OCI-LY7 (cell line): ENCODE results near the gene EGLN2. TPM values are rescaled to one million over a fixed set of nuclear protein-coding genes. Genes with fewer than 3 reads are reported as not detected.

Source experiments
- BruUV-seq: library from RNA; stranded (reverse); fragments of 400-500 nt; replicated peaks from 2 replicates; lab custom pipeline; 2021; lab: Mats Ljungman, UMichigan
- CTCF ChIA-PET: fragments of 300-600 bp; sonication (Branson Sonifier 250); formaldehyde crosslinking; loops from one replicate; lab custom pipeline; 2022; ENCODE audit warnings: antibody characterized with exemption; ENCODE audit not compliant: unreplicated experiment; lab: Charles Lee
- POLR2A ChIA-PET: fragments of 300-600 bp; sonication (Branson Sonifier 250); formaldehyde crosslinking; loops from one replicate; lab custom pipeline; 2022; ENCODE audit warnings: antibody characterized with exemption; lab: Charles Lee
- DNase-seq: peaks from one replicate; pipeline ENCODE4 v3.0.0-alpha.2; 2015; ENCODE audit warnings: low spot score
- H2AFZ ChIP-seq: fragments of 200-600 bp; sonication (generic), shearing (Covaris generic); 2 replicates; pipeline ENCODE4 v1.6.1; 2014; ENCODE audit warnings: mild to moderate bottlenecking, antibody characterized with exemption, low read length, moderate library complexity
- H3K27ac ChIP-seq: fragments of 200-600 bp; sonication (generic); 2 replicates; pipeline ENCODE4 v1.5.1; 2014; ENCODE audit warnings: mixed run types, low read depth, mild to moderate bottlenecking, moderate library complexity, low read length, inconsistent platforms; ENCODE audit not compliant: poor library complexity, severe bottlenecking
- H3K36me3 ChIP-seq: fragments of 200-600 bp; sonication (generic); 2 replicates; pipeline ENCODE4 v1.6.1; 2014; ENCODE audit warnings: mild to moderate bottlenecking, antibody characterized with exemption, low read length, moderate library complexity, mixed read lengths; ENCODE audit not compliant: insufficient read depth
- H3K4me1 ChIP-seq: fragments of 200-600 bp; sonication (generic); 2 replicates; pipeline ENCODE4 v1.5.1; 2014; ENCODE audit warnings: mild to moderate bottlenecking, low read length; ENCODE audit not compliant: insufficient read depth, poor library complexity, severe bottlenecking
- H3K4me2 ChIP-seq: fragments of 200-600 bp; sonication (generic); 2 replicates; pipeline ENCODE4 v1.6.1; 2014; ENCODE audit warnings: mild to moderate bottlenecking, low read length
- H3K4me3 ChIP-seq: fragments of 200-600 bp; sonication (generic); 2 replicates; pipeline ENCODE4 v1.5.1; 2014; ENCODE audit warnings: mild to moderate bottlenecking, low read depth, low read length; ENCODE audit not compliant: poor library complexity, severe bottlenecking
- H3K79me2 ChIP-seq: fragments of 200-600 bp; sonication (generic); 2 replicates; pipeline ENCODE4 v1.6.1; 2016; ENCODE audit warnings: low read depth, mild to moderate bottlenecking, low read length, moderate library complexity, mixed read lengths; ENCODE audit not compliant: insufficient read depth
- H3K9me2 ChIP-seq: fragments of 200-600 bp; sonication (generic); 2 replicates; pipeline ENCODE4 v1.6.1; 2016; ENCODE audit warnings: mild to moderate bottlenecking, low read length, mixed read lengths; ENCODE audit not compliant: insufficient read depth
- H3K9me3 ChIP-seq: fragments of 200-600 bp; sonication (generic); 2 replicates; pipeline ENCODE4 v1.6.1; 2014; ENCODE audit warnings: mild to moderate bottlenecking, mixed run types, low read length, mixed read lengths
- H4K20me1 ChIP-seq: fragments of 200-600 bp; sonication (generic); 2 replicates; pipeline ENCODE4 v1.6.1; 2014; ENCODE audit warnings: mild to moderate bottlenecking, antibody characterized with exemption, low read length, moderate library complexity, mixed read lengths; ENCODE audit not compliant: insufficient read depth
- CTCF ChIP-seq: fragments of 200-600 bp; sonication (generic); conservative IDR thresholded peaks from 2 replicates; pipeline ENCODE4 v1.5.1; 2014; ENCODE audit warnings: mild to moderate bottlenecking, antibody characterized with exemption, low read length, moderate library complexity, mixed read lengths
- EZH2phosphoT487 ChIP-seq: fragments of 200-600 bp; sonication (generic); IDR thresholded peaks from 2 replicates; pipeline ENCODE4 v1.6.1; 2018; ENCODE audit warnings: low read depth, borderline replicate concordance, mild to moderate bottlenecking, mixed run types, antibody characterized with exemption, low read length, moderate library complexity, mixed read lengths
- intact Hi-C: fragments of 100-400 bp; cut with micrococcal nuclease; formaldehyde crosslinking; loops from one replicate; pipeline ENCODE4 v1.10.0; 2022; ENCODE audit not compliant: unreplicated experiment
- total RNA-seq, 2 experiments: library from RNA; depleted of rRNA in 1 of 2; stranded (reverse); fragments of >200 nt in 1 of 2; shearing (Covaris generic) in 1 of 2; gene quantifications; 2 replicates each; pipeline ENCODE4 v1.2.3, GENCODE V29; 2014 to 2022

EGLN2 gene
- total RNA-seq, 2 experiments from 2014 or later, result 81.6 to 87.9 TPM

DNA sequence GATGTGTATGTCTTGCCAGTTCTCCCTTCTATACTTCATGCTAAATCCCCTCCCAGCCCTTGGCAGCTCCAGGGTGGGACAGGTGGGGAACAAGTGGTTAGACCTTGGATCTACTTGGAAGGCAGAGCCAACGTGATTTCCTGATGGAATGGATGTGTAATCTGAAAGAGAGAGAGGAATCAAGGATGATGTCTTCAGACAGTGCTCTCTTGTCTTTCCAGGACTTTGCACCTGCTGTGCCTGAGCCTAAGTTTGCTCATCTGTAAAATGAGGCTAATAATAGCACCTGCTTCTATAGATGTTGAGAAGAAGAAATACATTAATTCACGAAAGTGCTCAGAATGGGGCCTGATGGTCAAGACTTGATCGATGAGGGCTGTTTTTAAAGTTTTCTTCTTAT is 7.0 kb upstream of the EGLN2 start:
- Histone ChIP-seq H3K4me3 (peak overlapping the region; percentile 33), H4K20me1 (no peaks in the 10 kb centered on the region), H3K4me2 (peak overlapping the region; percentile 68), H2AFZ (no peak overlapping the region), H3K9me3 (no peaks in the 10 kb centered on the region), H3K79me2 (no peaks in the 10 kb centered on the region), H3K4me1 (peaks cover 41% of the 10 kb centered on the region), H3K27ac (peak overlapping the region; percentile 46), H3K36me3 (peaks cover 4% of the 10 kb centered on the region; the same call in 1 of the 2 replicates), H3K9me2 (no peaks in the 10 kb centered on the region)
- CTCF ChIA-PET, result no interaction called here
- BruUV-seq, result no TSS peak
- intact Hi-C loops, result no loop called here
- POLR2A ChIA-PET, result interaction anchor here (2.6 kb wide), 1 partner anchor 14 kb away, joined by 16 read pairs; the partner anchor contains the start of gene RAB4B
- no peak for TF ChIP-seq EZH2phosphoT487
- no peak for TF ChIP-seq CTCF
- peak; percentile 48 for DNase-seq

DNA sequence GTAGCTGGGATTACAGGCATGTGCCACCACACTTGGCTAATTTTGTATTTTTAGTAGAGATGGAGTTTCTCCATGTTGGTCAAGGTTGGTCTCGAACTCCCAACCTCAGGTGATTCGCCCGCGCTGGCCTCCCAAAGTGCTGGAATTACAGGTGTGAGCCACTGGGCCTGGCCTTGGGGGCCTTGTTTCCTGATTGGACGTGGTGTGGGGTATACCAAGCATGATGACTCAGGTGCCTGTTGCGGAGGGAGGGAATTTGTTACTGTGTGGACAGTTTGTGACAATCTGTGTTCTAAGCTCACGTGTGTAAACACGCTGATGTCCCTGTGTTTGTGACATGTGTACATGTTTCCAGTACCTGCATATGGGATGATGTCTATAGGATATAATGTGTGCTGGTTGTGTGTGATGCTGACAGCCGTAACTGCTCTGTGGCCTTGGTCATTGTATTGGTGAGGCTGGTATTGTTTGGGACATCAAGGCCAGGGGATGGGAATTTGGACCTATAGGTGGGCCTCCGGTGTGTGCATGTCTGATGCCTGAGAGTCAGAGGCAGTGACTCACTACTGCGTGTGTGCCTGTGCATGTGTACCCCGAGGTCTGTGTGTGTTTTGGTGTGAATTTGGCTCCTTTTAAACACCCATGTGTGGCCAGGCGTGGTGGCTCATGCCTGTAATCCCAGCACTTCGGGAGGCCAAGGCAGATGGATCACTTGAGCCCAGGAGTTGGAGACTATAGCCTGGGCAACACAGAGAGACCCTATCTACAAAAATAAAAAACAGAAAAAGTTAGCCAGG is 1.6 kb upstream of the EGLN2 start:
- H4K20me1 ChIP-seq, result peaks cover 6% of the 10 kb centered on the region; the same call in 1 of the 2 replicates
- POLR2A ChIA-PET, result interaction anchor here (1.3 to 1.9 kb wide), 2 partner anchors 20 kb away, joined by 4 to 14 read pairs; partner anchors contain the start of gene RAB4B
- H3K4me2 ChIP-seq, result peak overlapping the region; percentile 72
- CTCF ChIA-PET, result no interaction called here
- DNase-seq, result no peak
- peaks cover 30% of the 10 kb centered on the region for H3K79me2 ChIP-seq
- H3K4me3 ChIP-seq, result no peak overlapping the region
- peaks cover 53% of the 10 kb centered on the region for H3K4me1 ChIP-seq
- BruUV-seq, result no TSS peak
- peaks cover 20% of the 10 kb centered on the region; the same call in 1 of the 2 replicates for H3K36me3 ChIP-seq
- H3K9me2 ChIP-seq, result no peaks in the 10 kb centered on the region
- no peaks in the 10 kb centered on the region for H3K9me3 ChIP-seq
- intact Hi-C loops, result loop anchor here (5.0 kb wide), 1 partner anchor 465 kb away; the partner anchor contains the start of gene HNRNPUL1
- no peak overlapping the region for H2AFZ ChIP-seq
- TF ChIP-seq CTCF (no peak), EZH2phosphoT487 (no peak)
- peak overlapping the region; percentile 57 for H3K27ac ChIP-seq
